ENCODE results near the gene PRSS1. TPM values are rescaled to one million over a fixed set of nuclear protein-coding genes. Genes with fewer than 3 reads are reported as not detected.
"Not testable (repeated sequence)": the region's sequence is repeated elsewhere in the genome, so short reads cannot be mapped to it uniquely, and the experiment has no call there.

Gene PRSS1
- total RNA-seq, 1 donor: not detected

DNA sequence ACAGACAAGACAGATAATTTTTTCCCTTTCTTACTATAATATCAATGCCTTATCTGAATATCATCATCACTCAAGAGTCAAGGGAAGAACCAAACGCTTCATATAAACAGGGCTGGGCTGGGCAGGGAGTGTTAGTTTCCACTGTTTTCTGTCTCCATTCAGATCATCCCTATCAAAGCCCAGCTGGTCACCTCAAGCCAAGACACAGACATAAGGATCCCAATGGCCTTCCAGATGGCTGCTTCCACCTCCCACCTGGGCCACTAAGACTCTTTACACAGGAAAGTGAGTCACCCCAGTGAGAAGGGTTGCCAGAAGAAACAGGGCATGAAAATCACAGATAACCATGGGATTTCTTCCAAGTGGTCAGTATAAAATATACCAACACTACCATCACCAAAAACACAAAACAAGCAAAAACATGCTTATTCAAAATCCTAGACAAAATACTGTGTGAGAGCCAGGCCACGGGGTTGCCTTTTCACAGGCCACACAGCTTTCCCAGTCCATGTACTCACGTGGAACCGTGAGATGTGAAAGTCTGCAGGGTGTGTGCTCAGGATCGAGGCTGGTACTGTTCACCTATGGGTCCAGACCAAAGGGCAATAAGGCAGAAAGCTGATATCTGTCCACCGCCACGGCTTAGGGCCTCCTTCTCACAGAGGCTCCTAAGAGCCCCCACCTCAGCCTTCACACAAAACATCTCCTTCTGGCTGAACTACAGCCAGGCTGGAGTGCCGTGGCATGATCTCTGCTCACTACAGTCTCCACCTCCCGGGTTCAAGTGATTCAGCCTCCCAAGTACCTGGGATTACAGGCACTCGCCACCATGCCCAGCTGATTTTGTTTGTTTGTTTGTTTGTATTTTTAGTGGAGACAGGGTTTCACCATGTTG lies 5.7 kb downstream of the PRSS1 start:
- DNase-seq (ENCODE audit: low read depth): no peak
- TF ChIP-seq, protein P1, sequence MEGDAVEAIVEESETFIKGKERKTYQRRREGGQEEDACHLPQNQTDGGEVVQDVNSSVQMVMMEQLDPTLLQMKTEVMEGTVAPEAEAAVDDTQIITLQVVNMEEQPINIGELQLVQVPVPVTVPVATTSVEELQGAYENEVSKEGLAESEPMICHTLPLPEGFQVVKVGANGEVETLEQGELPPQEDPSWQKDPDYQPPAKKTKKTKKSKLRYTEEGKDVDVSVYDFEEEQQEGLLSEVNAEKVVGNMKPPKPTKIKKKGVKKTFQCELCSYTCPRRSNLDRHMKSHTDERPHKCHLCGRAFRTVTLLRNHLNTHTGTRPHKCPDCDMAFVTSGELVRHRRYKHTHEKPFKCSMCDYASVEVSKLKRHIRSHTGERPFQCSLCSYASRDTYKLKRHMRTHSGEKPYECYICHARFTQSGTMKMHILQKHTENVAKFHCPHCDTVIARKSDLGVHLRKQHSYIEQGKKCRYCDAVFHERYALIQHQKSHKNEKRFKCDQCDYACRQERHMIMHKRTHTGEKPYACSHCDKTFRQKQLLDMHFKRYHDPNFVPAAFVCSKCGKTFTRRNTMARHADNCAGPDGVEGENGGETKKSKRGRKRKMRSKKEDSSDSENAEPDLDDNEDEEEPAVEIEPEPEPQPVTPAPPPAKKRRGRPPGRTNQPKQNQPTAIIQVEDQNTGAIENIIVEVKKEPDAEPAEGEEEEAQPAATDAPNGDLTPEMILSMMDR (IDR thresholded peaks at IDR 0.05; ENCODE audit: insufficient read depth, low read depth, low read length): no peak

DNA sequence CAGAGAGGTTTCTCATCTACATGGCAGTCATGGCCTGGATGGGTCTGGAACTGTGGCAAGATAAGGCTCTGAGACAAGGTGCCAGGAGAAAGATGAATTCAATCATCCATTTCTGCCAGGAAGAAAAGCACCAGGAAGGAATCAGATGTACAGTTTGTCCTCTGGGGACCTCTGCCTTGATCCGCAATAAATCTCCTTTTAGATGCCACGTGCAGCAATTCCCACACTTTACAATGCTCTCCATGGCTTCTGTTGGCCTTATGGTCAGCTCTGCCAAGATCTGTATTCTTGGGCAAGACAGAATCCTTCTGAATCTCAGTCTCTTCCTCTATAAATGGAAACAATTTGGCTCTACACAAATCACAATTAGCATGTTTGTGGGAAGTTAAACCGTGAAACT lies 9.0 kb downstream of the PRSS1 start:
- H3K4me3 ChIP-seq (ENCODE audit: low read depth, low read length); DNase-seq (ENCODE audit: low read depth): not testable (repeated sequence)

More for the DNA sequence above, 5.7 kb downstream of the PRSS1 start:
- no peak overlapping the region for H3K4me3 ChIP-seq (ENCODE audit: low read depth, low read length)

DNA sequence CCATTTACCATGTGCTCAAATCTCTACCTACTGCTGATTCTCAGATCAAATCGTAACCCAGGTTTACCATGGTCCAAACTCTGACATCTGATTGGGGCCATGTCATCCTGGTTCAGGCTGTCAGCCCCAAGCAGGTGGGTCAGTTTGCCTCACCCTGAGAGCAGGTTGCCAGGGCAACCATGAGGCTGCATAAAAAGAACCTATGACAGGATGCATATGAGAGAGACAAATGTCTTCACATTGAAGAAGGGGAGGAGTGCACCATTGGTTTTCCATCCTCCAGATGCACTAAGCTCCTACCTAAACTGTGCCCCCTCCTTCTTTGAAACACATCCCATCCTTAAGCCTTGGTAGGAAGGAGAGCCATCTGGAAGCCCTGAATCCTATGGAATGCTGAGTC lies 10.2 kb downstream of the PRSS1 start:
- TF ChIP-seq, protein P1 (IDR thresholded peaks at IDR 0.05; ENCODE audit: insufficient read depth, low read depth, low read length): no peak
- H3K4me3 ChIP-seq (ENCODE audit: low read depth, low read length): no peak overlapping the region
- no peak for DNase-seq (ENCODE audit: low read depth)

DNA sequence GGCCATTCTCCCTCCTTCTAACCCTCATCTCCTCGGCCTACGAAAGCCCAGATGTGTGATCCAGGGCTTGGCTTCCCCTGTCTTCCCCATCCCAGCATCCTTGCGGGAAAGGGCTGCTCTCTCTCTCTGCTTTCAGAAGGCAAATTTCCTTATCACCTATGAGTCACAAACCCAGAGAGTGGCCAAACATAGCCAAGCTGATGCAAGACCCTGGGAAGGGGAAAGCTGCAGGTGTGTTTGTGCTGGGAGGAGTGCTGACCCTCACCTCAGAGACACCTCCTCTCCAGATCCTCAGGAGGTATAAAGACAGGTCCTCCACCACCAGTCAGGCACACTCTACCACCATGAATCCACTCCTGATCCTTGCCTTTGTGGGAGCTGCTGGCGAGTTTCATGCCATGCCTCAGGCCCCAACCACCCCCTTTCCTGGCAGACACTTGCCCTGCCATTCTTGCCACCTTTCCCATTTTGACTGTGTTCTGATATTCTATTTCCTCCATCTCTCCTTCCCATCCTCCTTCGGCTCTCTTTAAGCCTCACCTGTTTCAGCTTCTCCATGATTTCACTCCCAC lies 10.9 kb downstream of the PRSS1 start:
- DNase-seq (ENCODE audit: low read depth): peak; percentile 56
- H3K4me3 ChIP-seq (ENCODE audit: low read depth, low read length): no peak overlapping the region
- TF ChIP-seq, protein P1 (IDR thresholded peaks at IDR 0.05; ENCODE audit: insufficient read depth, low read depth, low read length): no peak

DNA sequence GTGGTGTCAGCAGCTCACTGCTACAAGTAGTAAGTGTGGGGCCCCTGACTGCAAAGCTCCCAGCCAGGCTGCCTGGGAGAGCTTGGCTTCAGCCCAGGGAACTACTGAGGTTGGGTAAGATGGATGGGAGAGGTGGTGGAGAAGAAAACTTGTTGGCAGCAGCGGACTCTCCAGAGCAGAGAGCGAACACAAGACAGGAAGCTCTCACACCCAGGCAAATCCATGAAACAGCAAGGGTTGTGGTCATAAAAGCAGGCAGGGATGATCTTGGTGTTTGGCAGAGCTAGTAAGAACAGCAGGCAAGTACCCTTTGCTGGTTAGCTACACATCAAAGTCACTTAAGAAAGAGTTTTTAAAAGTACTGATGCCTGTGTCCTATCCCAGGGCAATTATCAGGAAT lies 12.3 kb downstream of the PRSS1 start:
- DNase-seq (ENCODE audit: low read depth); H3K4me3 ChIP-seq (ENCODE audit: low read depth, low read length): not testable (repeated sequence)

DNA sequence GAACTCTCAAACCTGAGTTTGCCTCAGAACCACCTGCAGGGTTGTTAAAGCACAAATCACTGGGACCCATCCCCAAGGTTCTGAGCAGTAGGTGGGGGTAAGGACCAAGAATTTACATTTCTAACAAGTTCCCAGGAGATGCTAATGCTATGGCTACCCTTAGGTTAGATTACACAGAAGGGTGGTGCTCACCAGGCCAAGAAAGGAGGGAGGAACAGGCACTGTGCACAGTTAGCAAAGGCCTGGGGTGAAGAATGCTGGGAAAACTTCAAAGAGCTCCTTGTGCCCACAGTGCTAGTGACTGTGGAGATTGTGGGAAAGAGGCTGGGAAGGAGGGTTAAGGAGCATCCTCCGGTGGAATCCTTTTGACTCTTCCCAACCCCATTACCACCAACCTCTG lies 12.8 kb downstream of the PRSS1 start:
- TF ChIP-seq, protein P1 (IDR thresholded peaks at IDR 0.05; ENCODE audit: insufficient read depth, low read depth, low read length): no peak
- no peak for DNase-seq (ENCODE audit: low read depth)
- H3K4me3 ChIP-seq (ENCODE audit: low read depth, low read length): no peak overlapping the region

DNA sequence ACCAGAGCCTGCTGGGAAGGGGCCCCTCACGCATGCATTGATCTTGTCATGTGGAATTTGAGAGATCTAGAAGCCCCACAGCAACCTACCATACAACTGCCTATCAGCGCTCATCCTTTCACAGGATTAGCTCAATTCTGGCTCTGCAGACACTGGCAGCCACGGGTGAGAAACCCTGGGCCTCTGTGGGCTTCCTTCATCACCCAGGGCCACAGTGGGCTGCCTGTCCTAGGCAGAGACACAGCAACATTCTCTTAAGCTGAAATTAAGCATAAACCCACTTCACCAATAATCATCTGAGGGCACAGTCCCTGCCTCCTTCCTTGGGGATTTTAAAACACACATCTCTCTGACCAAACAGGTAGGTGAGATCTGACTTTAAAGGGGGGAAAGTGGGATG lies 18.2 kb downstream of the PRSS1 start:
- no peak for DNase-seq (ENCODE audit: low read depth)
- H3K4me3 ChIP-seq (ENCODE audit: low read depth, low read length): no peak overlapping the region
- TF ChIP-seq, protein P1 (IDR thresholded peaks at IDR 0.05; ENCODE audit: insufficient read depth, low read depth, low read length): no peak

DNA sequence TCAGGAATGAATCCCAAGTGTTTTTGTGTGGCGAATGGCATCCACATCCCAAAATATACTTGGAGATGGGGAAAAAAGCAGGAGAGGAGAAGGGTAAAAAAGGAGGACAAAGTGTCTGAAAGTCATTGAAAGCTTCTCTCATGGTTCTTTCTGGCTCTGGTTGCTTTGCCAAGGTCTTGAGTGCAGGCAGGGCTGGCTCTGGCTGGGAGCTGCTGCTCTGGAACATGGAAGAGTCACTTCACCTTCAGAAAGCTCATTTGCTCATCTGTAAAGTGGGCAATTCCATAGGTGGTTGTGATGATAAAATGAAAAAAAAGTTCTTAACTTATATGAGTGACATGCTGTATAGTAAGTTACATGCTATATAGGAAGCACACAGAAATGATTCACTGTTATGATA lies 18.6 kb downstream of the PRSS1 start:
- no peak overlapping the region for H3K4me3 ChIP-seq (ENCODE audit: low read depth, low read length)
- TF ChIP-seq, protein P1 (IDR thresholded peaks at IDR 0.05; ENCODE audit: insufficient read depth, low read depth, low read length): no peak
- no peak for DNase-seq (ENCODE audit: low read depth)

DNA sequence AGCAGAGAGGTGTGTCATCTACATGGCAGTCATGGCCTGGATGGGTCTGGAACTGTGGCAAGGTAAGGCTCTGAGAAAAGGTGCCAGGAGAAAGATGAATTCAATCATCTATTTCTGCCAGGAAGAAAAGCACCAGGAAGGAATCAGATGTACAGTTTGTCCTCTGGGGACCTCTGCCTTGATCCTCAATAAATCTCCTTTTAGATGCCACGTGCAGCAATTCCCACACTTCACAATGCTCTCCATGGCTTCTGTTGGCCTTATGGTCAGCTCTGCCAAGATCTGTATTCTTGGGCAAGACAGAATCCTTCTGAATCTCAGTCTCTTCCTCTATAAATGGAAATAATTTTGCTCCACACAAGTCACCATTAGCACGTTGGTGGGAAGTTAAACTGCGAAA lies 19.6 kb downstream of the PRSS1 start:
- not testable (repeated sequence) for DNase-seq (ENCODE audit: low read depth)

More for the DNA sequence above, 19.6 kb downstream of the PRSS1 start:
- H3K4me3 ChIP-seq (ENCODE audit: low read depth, low read length): not testable (repeated sequence)
